H1 (cell line): ENCODE data around the gene HABP2. TPM values are rescaled to one million over a fixed set of nuclear protein-coding genes. Genes with fewer than 3 reads are reported as not detected.

ENCODE experiments used
- CTCF ChIA-PET: fragments of 300-600 bp; sonication (Branson Sonifier 250); formaldehyde crosslinking; loops from one replicate; lab custom pipeline; 2021; ENCODE audit not compliant: partially characterized antibody; lab: Charles Lee
- POLR2A ChIA-PET: fragments of 300-600 bp; sonication (Branson Sonifier 250); formaldehyde crosslinking; loops from one replicate; lab custom pipeline; 2021; ENCODE audit warnings: inconsistent platforms; ENCODE audit not compliant: partially characterized antibody; lab: Charles Lee
- DNase-seq, 2 experiments: peaks; one replicate each; pipeline versions ENCODE4 v3.0.0 to v3.0.0-alpha.2; 2010 to 2022; ENCODE audit warnings: low spot score in 2 of 2, low read depth in 1 of 2, mixed read lengths in 1 of 2
- FAIRE-seq: peaks from 2 replicates; lab custom pipeline; 2011; peaks lifted over from hg19 to GRCh38; lab: Jason Lieb, UNC
- H2AFZ ChIP-seq: 2 replicates; pipeline ENCODE4 v1.8.1; 2012; ENCODE audit warnings: low read length, inconsistent platforms
- H2AK5ac ChIP-seq: 2 replicates; pipeline ENCODE4 v1.6.1; 2013; ENCODE audit warnings: low read depth, low read length
- H2BK120ac ChIP-seq: replicated peaks from 2 replicates; pipeline ENCODE3; 2013; ENCODE audit warnings: low read depth, low read length, inconsistent platforms
- H2BK12ac ChIP-seq: 2 replicates; pipeline ENCODE4 v1.6.1; 2013; ENCODE audit warnings: low read depth, low read length
- H2BK15ac ChIP-seq: 2 replicates; pipeline ENCODE4 v1.6.1; 2013; ENCODE audit warnings: low read length
- H2BK20ac ChIP-seq: 2 replicates; pipeline ENCODE4 v1.6.1; 2013; ENCODE audit warnings: low read length
- H2BK5ac ChIP-seq: 2 replicates; pipeline ENCODE4 v1.6.1; 2013; ENCODE audit warnings: low read depth, low read length
- H3K14ac ChIP-seq: 2 replicates; pipeline ENCODE4 v1.6.1; 2013; ENCODE audit warnings: inconsistent platforms; ENCODE audit not compliant: insufficient read length
- H3K18ac ChIP-seq: 2 replicates; pipeline ENCODE4 v1.6.1; 2013; ENCODE audit warnings: low read length; ENCODE audit errors: extremely low read depth
- H3K23ac ChIP-seq: 2 replicates; pipeline ENCODE4 v1.6.1; 2013; ENCODE audit warnings: inconsistent platforms; ENCODE audit not compliant: insufficient read length
- H3K23me2 ChIP-seq: 2 replicates; pipeline ENCODE4 v1.6.1; 2013; ENCODE audit warnings: low read depth, low read length
- H3K27ac ChIP-seq: 2 replicates; pipeline ENCODE4 v1.6.1; 2011; ENCODE audit warnings: low read depth, low read length, inconsistent platforms
- H3K27me3 ChIP-seq, 4 experiments: replicated peaks in 1 of 4; 1 replicate in 1 of 4; 2 replicates in 3 of 4; pipeline versions ENCODE4 v1.6.1 to v1.8.1; 2011 to 2013; ENCODE audit warnings: low read length in 3 of 4, mild to moderate bottlenecking in 3 of 4, inconsistent platforms in 2 of 4, mixed read lengths in 2 of 4, moderate library complexity in 1 of 4; ENCODE audit not compliant: control insufficient read depth in 3 of 4, insufficient read depth in 3 of 4; ENCODE audit errors: extremely low read depth in 1 of 4
- H3K36me3 ChIP-seq, 4 experiments: 2 replicates each; pipeline versions ENCODE4 v1.6.1 to v1.8.1; 2011 to 2013; ENCODE audit warnings: mild to moderate bottlenecking in 4 of 4, low read length in 3 of 4, moderate library complexity in 2 of 4, control low read depth in 1 of 4, inconsistent platforms in 1 of 4; ENCODE audit not compliant: insufficient read depth in 4 of 4, control insufficient read depth in 2 of 4
- H3K4ac ChIP-seq: replicated peaks from 2 replicates; pipeline ENCODE3; 2013; ENCODE audit warnings: low read length, low read depth, mixed read lengths, inconsistent platforms; ENCODE audit not compliant: insufficient read length
- H3K4me1 ChIP-seq, 4 experiments: replicated peaks in 1 of 4; 1 replicate in 1 of 4; 2 replicates in 3 of 4; pipeline versions ENCODE4 v1.6.1 to v1.8.1; 2011 to 2013; ENCODE audit warnings: low read length in 3 of 4, inconsistent platforms in 2 of 4, mixed read lengths in 1 of 4; ENCODE audit not compliant: insufficient read depth in 4 of 4, control insufficient read depth in 3 of 4
- H3K4me2 ChIP-seq, 2 experiments: 2 replicates each; pipeline versions ENCODE4 v1.6.1 to v1.8.1; 2011 to 2013; ENCODE audit warnings: low read depth in 2 of 2, low read length in 2 of 2, control low read depth in 1 of 2, inconsistent platforms in 1 of 2, mild to moderate bottlenecking in 1 of 2; ENCODE audit not compliant: insufficient read depth in 1 of 2
- H3K4me3 ChIP-seq, 4 experiments: fragments of 200-600, 300-600 bp in 1 of 4; sonication (generic), shearing (Covaris generic), sonication (Bioruptor Twin) in 1 of 4; 2 replicates each; pipeline versions ENCODE4 v1.5.1 to v1.8.1; 2011 to 2016; ENCODE audit warnings: low read length in 4 of 4, low read depth in 3 of 4, control low read depth in 2 of 4, inconsistent platforms in 2 of 4, mild to moderate bottlenecking in 2 of 4, mixed read lengths in 1 of 4, moderate library complexity in 1 of 4; ENCODE audit not compliant: insufficient read depth in 2 of 4; ENCODE audit errors: extremely low read depth in 1 of 4
- H3K56ac ChIP-seq: replicated peaks from 2 replicates; pipeline ENCODE3; 2013; ENCODE audit warnings: low read depth, mild to moderate bottlenecking, mixed read lengths, low read length, inconsistent platforms; ENCODE audit not compliant: insufficient read length
- H3K79me1 ChIP-seq: 2 replicates; pipeline ENCODE4 v1.6.1; 2013; ENCODE audit warnings: low read depth, low read length, control low read depth
- H3K79me2 ChIP-seq, 2 experiments: 2 replicates each; pipeline versions ENCODE4 v1.6.1 to v1.8.1; 2012 to 2013; ENCODE audit warnings: low read length in 2 of 2, mild to moderate bottlenecking in 2 of 2, inconsistent platforms in 1 of 2; ENCODE audit not compliant: insufficient read depth in 2 of 2, control insufficient read depth in 1 of 2
- H3K9ac ChIP-seq, 4 experiments: replicated peaks in 1 of 4; 1 replicate in 1 of 4; 2 replicates in 3 of 4; pipeline versions ENCODE4 v1.6.1 to v1.8.1; 2011 to 2013; ENCODE audit warnings: low read depth in 3 of 4, low read length in 3 of 4, control low read depth in 2 of 4, mild to moderate bottlenecking in 2 of 4, moderate library complexity in 2 of 4, inconsistent platforms in 1 of 4; ENCODE audit errors: extremely low read depth in 1 of 4
- H3K9me3 ChIP-seq, 2 experiments: 2 replicates each; pipeline versions ENCODE4 v1.6.1 to v1.8.1; 2012 to 2013; ENCODE audit warnings: mild to moderate bottlenecking in 2 of 2, moderate library complexity in 2 of 2, control low read depth in 1 of 2, inconsistent platforms in 1 of 2, low read depth in 1 of 2, low read length in 1 of 2, mixed read lengths in 1 of 2; ENCODE audit not compliant: insufficient read depth in 2 of 2
- H4K20me1 ChIP-seq, 2 experiments: replicated peaks in 1 of 2; 2 replicates each; pipeline versions ENCODE3 to v1.8.1; 2011 to 2013; ENCODE audit warnings: inconsistent platforms in 2 of 2, low read length in 2 of 2, mild to moderate bottlenecking in 1 of 2; ENCODE audit not compliant: insufficient read depth in 2 of 2, control insufficient read depth in 1 of 2
- H4K5ac ChIP-seq: 2 replicates; pipeline ENCODE4 v1.6.1; 2013; ENCODE audit warnings: low read length, low read depth, mixed read lengths, inconsistent platforms; ENCODE audit not compliant: insufficient read length
- H4K8ac ChIP-seq: 2 replicates; pipeline ENCODE4 v1.8.0; 2013; ENCODE audit warnings: mild to moderate bottlenecking, moderate library complexity, low read length, inconsistent platforms; ENCODE audit not compliant: insufficient read depth; ENCODE audit errors: extremely low read depth
- H4K91ac ChIP-seq: replicated peaks from 2 replicates; pipeline ENCODE3; 2013; ENCODE audit warnings: low read length, mixed read lengths, inconsistent platforms; ENCODE audit not compliant: insufficient read length
- BACH1 ChIP-seq: IDR thresholded peaks from 2 replicates; pipeline ENCODE4 v1.6.1; 2012; ENCODE audit warnings: low read length, improper control_type of control experiment
- CEBPB ChIP-seq: IDR thresholded peaks from 2 replicates; pipeline ENCODE4 v1.6.1; 2012; ENCODE audit warnings: low read depth, low read length
- EGR1 ChIP-seq: IDR thresholded peaks from 2 replicates; pipeline ENCODE4 v1.6.1; 2011; ENCODE audit warnings: low read depth, low read length, borderline replicate concordance
- EZH2 ChIP-seq: fragments of 200-600 bp; sonication (generic); IDR thresholded peaks from 2 replicates; pipeline ENCODE4 v1.7.1; 2012; ENCODE audit warnings: low read depth, mild to moderate bottlenecking, moderate library complexity, low read length, inconsistent platforms; ENCODE audit not compliant: severe bottlenecking
- FOSL1 ChIP-seq: IDR thresholded peaks from 2 replicates; pipeline ENCODE4 v1.6.1; 2011; ENCODE audit warnings: mild to moderate bottlenecking, low read depth, low read length, moderate library complexity; ENCODE audit not compliant: insufficient read depth
- HDAC6 ChIP-seq: IDR thresholded peaks from one replicate; pipeline ENCODE4 v1.7.1; 2012; ENCODE audit warnings: low read depth, mild to moderate bottlenecking, inconsistent platforms, low read length, moderate library complexity
- KDM4A ChIP-seq: IDR thresholded peaks from one replicate; pipeline ENCODE4 v1.7.1; 2012; ENCODE audit warnings: low read depth, mild to moderate bottlenecking, moderate library complexity, low read length, inconsistent platforms; ENCODE audit not compliant: severe bottlenecking
- POLR2A ChIP-seq, 2 experiments: IDR thresholded peaks; 1 replicate in 1 of 2; 2 replicates in 1 of 2; pipeline ENCODE4 v1.6.1; 2011; ENCODE audit warnings: low read depth in 2 of 2, low read length in 2 of 2, mild to moderate bottlenecking in 2 of 2; ENCODE audit errors: control extremely low read depth in 1 of 2
- POLR2AphosphoS5 ChIP-seq: IDR thresholded peaks from 2 replicates; pipeline ENCODE4 v1.6.1; 2011; ENCODE audit warnings: low read depth, low read length
- POU5F1 ChIP-seq: IDR thresholded peaks from 2 replicates; pipeline ENCODE4 v1.6.1; 2011; ENCODE audit warnings: low read depth, mild to moderate bottlenecking, low read length, moderate library complexity
- RAD21 ChIP-seq, 2 experiments: IDR thresholded peaks in 1 of 2; conservative IDR thresholded peaks in 1 of 2; 2 replicates each; pipeline ENCODE4 v1.6.1; 2011; ENCODE audit warnings: low read depth in 2 of 2, low read length in 2 of 2, improper control_type of control experiment in 1 of 2, inconsistent platforms in 1 of 2, mild to moderate bottlenecking in 1 of 2, moderate library complexity in 1 of 2
- RXRA ChIP-seq: IDR thresholded peaks from 2 replicates; pipeline ENCODE4 v1.6.1; 2011; ENCODE audit warnings: low read depth, mild to moderate bottlenecking, low read length, moderate library complexity; ENCODE audit not compliant: insufficient read depth
- SIRT6 ChIP-seq: IDR thresholded peaks from one replicate; pipeline ENCODE4 v1.7.1; 2012; ENCODE audit warnings: low read length, inconsistent platforms
- TAF1 ChIP-seq: IDR thresholded peaks from 2 replicates; pipeline ENCODE4 v1.6.1; 2011; ENCODE audit warnings: mild to moderate bottlenecking, low read depth, low read length
- TAF7 ChIP-seq: optimal IDR thresholded peaks from 2 replicates; pipeline ENCODE3; 2011; ENCODE audit warnings: low read depth, mild to moderate bottlenecking, inconsistent platforms, low read length, moderate library complexity, borderline replicate concordance
- WGBS, 2 experiments: shearing (Covaris generic) in 1 of 2; methylation state at CpG; one replicate each; pipeline versions ENCODE4 v1.1.6 to v1.1.7; 2013 to 2015; ENCODE audit warnings: low lambda C conversion rate in 2 of 2, mixed read lengths in 2 of 2, inconsistent platforms in 1 of 2, low coverage in 1 of 2, missing lambda C conversion rate in 1 of 2; ENCODE audit not compliant: insufficient replicate concordance in 2 of 2, insufficient coverage in 1 of 2, insufficient read length in 1 of 2; ENCODE audit errors: extremely low coverage in 1 of 2, missing lambda C conversion rate in 1 of 2; 5-methylcytosine and 5-hydroxymethylcytosine counted together
- polyA plus RNA-seq, 7 experiments: library from polyadenylated mRNA; depleted of rRNA in 3 of 7; stranded (reverse) in 5 of 7; unstranded in 2 of 7; fragments of >200 nt in 5 of 7; fragments of 200-250 nt in 2 of 7; gene quantifications; 1 replicate in 5 of 7; 2 replicates in 1 of 7; 4 replicates in 1 of 7; pipeline versions ENCODE4 v1.2.1 to v1.2.3, GENCODE V29; 2011 to 2013; ENCODE audit warnings: missing spikeins in 2 of 7, mixed read lengths in 2 of 7
- total RNA-seq: library from RNA; stranded (reverse); fragmentation: NEBNext Ultra II Directional; extraction: Animal tissue kit (Norgen Biotek cat#: 25700); gene quantifications from 2 replicates; pipeline ENCODE4 v1.2.1, GENCODE V29; 2021

Gene HABP2
- total and polyA plus RNA-seq, 2 of the 8 experiments (the other 6 are each of a cell fraction or from before 2014, with no cell fraction given) = not detected

DNA sequence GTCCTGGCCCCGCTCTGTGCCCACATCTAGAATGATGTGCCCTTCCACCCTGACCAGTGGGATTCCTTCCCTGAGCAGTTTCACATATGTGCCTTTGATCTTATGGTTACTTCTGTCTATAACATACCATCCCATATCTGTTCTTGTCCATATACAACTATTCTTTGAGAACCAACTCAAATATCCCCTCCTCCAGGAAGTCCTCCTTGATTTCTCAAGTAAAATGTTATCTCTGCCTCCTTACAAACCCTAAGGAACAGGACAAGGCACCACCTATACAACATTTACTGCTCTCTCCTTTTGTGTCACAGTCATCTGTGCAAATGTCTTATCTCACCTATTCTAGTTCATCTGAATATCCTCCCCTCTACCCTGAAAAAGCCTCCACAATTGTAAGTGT, 28.2 kb downstream of the HABP2 start:
- Histone ChIP-seq H3K27me3 (no peaks in the 10 kb centered on the region; a peak in 3 of 7 replicates), H3K4me1 (no peaks in the 10 kb centered on the region), H3K23ac (no peak overlapping the region), H3K79me2 (no peaks in the 10 kb centered on the region), H2AK5ac (no peak overlapping the region), H2BK12ac (no peak overlapping the region), H2BK120ac (no peak overlapping the region), H2BK5ac (no peak overlapping the region), H3K56ac (no peak overlapping the region), H3K4me3 (no peak overlapping the region), H3K36me3 (no peaks in the 10 kb centered on the region), H2BK20ac (no peak overlapping the region), H3K9me3 (no peaks in the 10 kb centered on the region), H2BK15ac (no peak overlapping the region), H2AFZ (no peak overlapping the region), H3K23me2 (no peaks in the 10 kb centered on the region), H4K5ac (no peak overlapping the region), H3K9ac (no peak overlapping the region), H3K4me2 (no peak overlapping the region), H3K27ac (no peak overlapping the region), H3K4ac (no peak overlapping the region), H3K14ac (no peak overlapping the region), H4K20me1 (no peaks in the 10 kb centered on the region), H4K8ac (no peak overlapping the region), H3K18ac (no peak overlapping the region), H4K91ac (no peak overlapping the region), H3K79me1 (no peaks in the 10 kb centered on the region)
- DNase-seq = no peak
- FAIRE-seq = no peak
- ChIA-PET CTCF (interaction anchor here (1.8 kb wide), 1 partner anchor 35 kb away, joined by 11 read pairs; no protein-coding TSS in a partner anchor), POLR2A (interaction anchor here (1.0 kb wide), 1 partner anchor 10 kb away, joined by 3 read pairs; no protein-coding TSS in a partner anchor)
- 88% methylated on average over 1 of the region's 1 CpG; no CpG with 5 or more reads in 1 of the 2 experiments for WGBS, 2 experiments
- TF ChIP-seq EZH2 (no peak), CEBPB (no peak), TAF1 (no peak), KDM4A (no peak), POLR2A (IDR thresholded peaks at IDR 0.05; ENCODE audit: control extremely low read depth in 1 of 2, low read depth in 2 of 2, low read length in 2 of 2) (no peak), SIRT6 (no peak), RXRA (no peak), POU5F1 (no peak), POLR2AphosphoS5 (no peak), FOSL1 (no peak), TAF7 (no peak), HDAC6 (no peak), EGR1 (no peak), BACH1 (no peak), RAD21 (IDR thresholded peaks at IDR 0.05 in 1 of 2, conservative IDR thresholded peaks at IDR 0.05 in 1 of 2; ENCODE audit: low read depth in 2 of 2, low read length in 2 of 2) (no peak)
